BE2C (cell line): ENCODE data around the gene MGME1.

ENCODE experiments used
- DNase-seq: peaks from one replicate; pipeline ENCODE4 v3.0.0-alpha.2; 2020
- H3K27me3 ChIP-seq: fragments of 250-450 bp; sonication (Bioruptor Pico); 2 replicates; pipeline ENCODE4 v1.5.1; 2020; ENCODE audit warnings: mild to moderate bottlenecking
- H3K36me3 ChIP-seq: fragments of 250-450 bp; sonication (Bioruptor Pico); 2 replicates; pipeline ENCODE4 v1.5.1; 2020; ENCODE audit warnings: mild to moderate bottlenecking
- H3K4me1 ChIP-seq: fragments of 250-450 bp; sonication (Bioruptor Pico); 2 replicates; pipeline ENCODE4 v1.5.1; 2020
- H3K4me3 ChIP-seq: 2 replicates; pipeline ENCODE4 v1.5.1; 2011; ENCODE audit warnings: low read depth, low read length
- H3K9me3 ChIP-seq: fragments of 250-450 bp; sonication (Bioruptor Pico); 2 replicates; pipeline ENCODE4 v1.5.1; 2020
- CTCF ChIP-seq: IDR thresholded peaks from 2 replicates; pipeline ENCODE4 v1.5.1; 2012; ENCODE audit warnings: mild to moderate bottlenecking, low read depth, low read length

MGME1 gene

DNA sequence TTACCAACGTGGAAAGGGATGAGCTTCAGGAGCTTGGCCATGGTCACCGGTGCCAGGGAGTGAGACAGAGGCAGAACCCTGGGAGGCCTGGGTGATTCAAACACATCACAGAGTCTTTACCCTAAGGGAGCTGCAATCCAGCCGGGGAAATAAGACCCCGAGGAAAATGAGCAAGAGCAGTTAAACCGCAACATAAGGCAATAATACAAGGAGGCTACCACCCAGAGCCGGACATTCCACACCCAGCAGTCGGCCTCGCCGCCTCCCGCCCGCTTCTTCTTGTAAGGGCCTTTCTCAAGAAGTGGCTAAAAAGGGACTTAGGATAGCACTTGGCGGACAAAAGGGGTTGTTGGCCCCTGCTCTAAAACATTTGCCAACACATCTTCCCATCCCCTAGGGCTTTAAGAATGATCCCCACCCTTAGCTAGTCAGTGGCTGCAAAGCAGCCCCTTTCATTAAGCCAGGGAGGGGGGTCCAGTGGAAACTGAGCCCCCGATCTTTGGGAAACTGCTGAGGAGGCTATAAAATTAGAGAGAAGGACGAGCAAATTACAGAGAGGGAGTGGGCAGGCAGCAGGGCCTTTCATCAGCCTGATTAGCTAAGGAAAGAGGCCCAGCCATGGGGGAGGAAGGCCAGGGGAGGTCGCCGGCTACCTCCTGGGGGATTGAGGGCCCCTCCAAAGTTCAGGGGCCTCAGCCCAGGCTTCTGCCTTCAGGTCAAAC lies 34.5 kb upstream of the MGME1 start:
- no peaks in the 10 kb centered on the region; the same call in 1 of the 2 replicates for H3K4me1 ChIP-seq
- no peak overlapping the region for H3K4me3 ChIP-seq
- TF ChIP-seq CTCF = no peak
- H3K36me3 ChIP-seq = no peaks in the 10 kb centered on the region
- H3K9me3 ChIP-seq = no peaks in the 10 kb centered on the region
- DNase-seq = no peak
- no peaks in the 10 kb centered on the region for H3K27me3 ChIP-seq

DNA sequence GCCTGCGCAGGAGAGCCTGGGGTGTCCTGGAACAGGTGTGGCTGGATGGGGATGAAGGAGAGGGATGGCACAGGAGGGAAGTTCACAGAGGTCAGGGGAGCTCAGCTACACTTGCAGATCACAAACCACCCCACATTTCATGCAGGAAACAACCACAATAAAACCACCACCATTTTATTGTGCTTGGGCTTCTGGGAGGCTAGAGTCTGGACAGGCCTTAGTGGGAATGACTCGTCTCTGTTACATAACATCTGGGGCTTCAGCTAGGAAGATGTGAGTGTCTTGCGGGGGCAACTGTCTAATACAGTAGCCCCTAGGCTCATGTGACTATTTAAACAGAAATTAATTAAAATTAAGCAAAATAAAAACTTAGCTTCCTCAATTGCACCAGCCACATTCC lies 33.6 kb upstream of the MGME1 start:
- Histone ChIP-seq H3K4me3 (no peak overlapping the region), H3K9me3 (no peaks in the 10 kb centered on the region), H3K4me1 (no peaks in the 10 kb centered on the region; the same call in 1 of the 2 replicates), H3K36me3 (no peaks in the 10 kb centered on the region; the same call in 1 of the 2 replicates), H3K27me3 (no peaks in the 10 kb centered on the region)
- DNase-seq = no peak
- TF ChIP-seq CTCF = no peak

DNA sequence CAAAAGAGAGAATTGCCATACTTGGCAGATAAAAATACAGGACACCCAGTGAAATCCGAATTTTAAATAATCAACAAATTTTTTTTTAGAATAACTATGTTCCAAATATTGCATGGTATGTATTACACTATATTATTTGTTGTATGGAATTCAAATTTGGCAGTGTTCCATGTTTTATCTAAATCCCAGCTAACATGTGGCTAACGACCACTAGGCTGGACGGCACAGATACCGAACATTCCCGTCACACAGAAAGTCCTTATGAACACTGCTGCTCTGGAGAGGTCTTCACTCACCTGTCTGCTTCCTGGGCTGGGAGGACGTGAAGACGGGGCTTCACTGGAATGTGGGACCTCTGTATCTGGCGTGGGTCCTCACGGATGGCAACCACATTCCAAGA lies 33.1 kb upstream of the MGME1 start:
- DNase-seq = no peak
- H3K27me3 ChIP-seq = no peaks in the 10 kb centered on the region
- peaks cover 6% of the 10 kb centered on the region for H3K36me3 ChIP-seq
- no peak overlapping the region for H3K4me3 ChIP-seq
- H3K9me3 ChIP-seq = no peaks in the 10 kb centered on the region
- no peaks in the 10 kb centered on the region; the same call in 1 of the 2 replicates for H3K4me1 ChIP-seq
- TF ChIP-seq CTCF = no peak

- no peak for TF ChIP-seq CTCF
- Histone ChIP-seq H3K9me3 (no peaks in the 10 kb centered on the region), H3K4me1 (no peaks in the 10 kb centered on the region; the same call in 1 of the 2 replicates), H3K36me3 (peaks cover 11% of the 10 kb centered on the region), H3K4me3 (no peak overlapping the region), H3K27me3 (no peaks in the 10 kb centered on the region)
- DNase-seq = no peak
These were observed 32.5 kb upstream of the MGME1 start for GRCh38 chr20:17936286-17936760.

- Histone ChIP-seq H3K4me3 (no peak overlapping the region), H3K36me3 (peaks cover 18% of the 10 kb centered on the region)
- TF ChIP-seq CTCF = no peak
These were observed 31.8 kb upstream of the MGME1 start for GRCh38 chr20:17936761-17937732.

More at GRCh38 chr20:17936761-17937732, 31.8 kb upstream of the MGME1 start:
- no peak for DNase-seq
- no peaks in the 10 kb centered on the region for H3K9me3 ChIP-seq
- no peaks in the 10 kb centered on the region; the same call in 1 of the 2 replicates for H3K4me1 ChIP-seq
- H3K27me3 ChIP-seq = no peaks in the 10 kb centered on the region
